Inflammatory macrophage treated with lipopolysaccharide for 4 hours (primary cell): Measurements from ENCODE around the gene DYNC1LI1.

Experiments
- DNase-seq: peaks from one replicate; pipeline ENCODE4 v3.0.0-alpha.2; 2020

Gene DYNC1LI1

GRCh38 chr3:32570421-32571191, at the start of gene DYNC1LI1:
Gene DYNC1LI1, minus strand, starts transcription at chr3:32570858. Its CDS starts 88 bp downstream, at chr3:32570770.
- DNase-seq: peak; percentile 94

- no peak for DNase-seq
Observed at GRCh38 chr3:32619395-32619794, 48.7 kb upstream of the DYNC1LI1 start.

GRCh38 chr3:32616267-32616962, 45.8 kb upstream of the DYNC1LI1 start:
- DNase-seq: no peak

GRCh38 chr3:32614956-32615355, 44.3 kb upstream of the DYNC1LI1 start:
- DNase-seq: no peak

GRCh38 chr3:32613183-32613582, 42.5 kb upstream of the DYNC1LI1 start:
- no peak for DNase-seq

GRCh38 chr3:32612547-32612946, 41.9 kb upstream of the DYNC1LI1 start:
- DNase-seq: no peak

- no peak for DNase-seq
Observed at GRCh38 chr3:32607522-32607921, 36.9 kb upstream of the DYNC1LI1 start.

- no peak for DNase-seq
Observed at GRCh38 chr3:32606960-32607359, 36.3 kb upstream of the DYNC1LI1 start.

GRCh38 chr3:32606277-32606676, 35.6 kb upstream of the DYNC1LI1 start:
- no peak for DNase-seq

GRCh38 chr3:32603064-32603463, 32.4 kb upstream of the DYNC1LI1 start:
- no peak for DNase-seq

- no peak for DNase-seq
Observed at GRCh38 chr3:32602206-32602605, 31.5 kb upstream of the DYNC1LI1 start.

GRCh38 chr3:32601722-32602121, 31.1 kb upstream of the DYNC1LI1 start:
- no peak for DNase-seq

- no peak for DNase-seq
Observed at GRCh38 chr3:32597656-32598055, 27.0 kb upstream of the DYNC1LI1 start.

GRCh38 chr3:32596909-32597369, 26.3 kb upstream of the DYNC1LI1 start:
- DNase-seq: no peak

GRCh38 chr3:32596282-32596908, 25.7 kb upstream of the DYNC1LI1 start:
- no peak for DNase-seq

- DNase-seq: no peak
Observed at GRCh38 chr3:32595323-32595722, 24.7 kb upstream of the DYNC1LI1 start.

- DNase-seq: no peak
Observed at GRCh38 chr3:32593903-32594525, 23.4 kb upstream of the DYNC1LI1 start.

GRCh38 chr3:32592696-32593353, 22.2 kb upstream of the DYNC1LI1 start:
- DNase-seq: no peak

GRCh38 chr3:32592011-32592410, 21.4 kb upstream of the DYNC1LI1 start:
- DNase-seq: no peak

GRCh38 chr3:32591186-32591585, 20.5 kb upstream of the DYNC1LI1 start:
- DNase-seq: no peak

- DNase-seq: peak; percentile 21
Observed at GRCh38 chr3:32586356-32586755, 15.7 kb upstream of the DYNC1LI1 start.

GRCh38 chr3:32584660-32585059, 14.0 kb upstream of the DYNC1LI1 start:
- DNase-seq: no peak

GRCh38 chr3:32583708-32584107, 13.1 kb upstream of the DYNC1LI1 start:
- DNase-seq: no peak
